RPMI7951 (cell line): ENCODE results near the gene TMUB1. TPM values are rescaled to one million over a fixed set of nuclear protein-coding genes. Genes with fewer than 3 reads are reported as not detected.

Experiments
- DNase-seq: peaks from one replicate; pipeline ENCODE4 v3.0.0-alpha.2; 2012; ENCODE audit warnings: low read depth
- total RNA-seq: library from RNA; depleted of rRNA; stranded (reverse); fragments of >200 nt; shearing (Covaris generic); gene quantifications from 2 replicates; pipeline ENCODE4 v1.2.3, GENCODE V29; 2014

The TMUB1 gene
- total RNA-seq, 1 experiment from 2014 or later = 31.8 TPM

GRCh38 chr7:151070574-151070960 lies 12.7 kb downstream of the TMUB1 start:
- DNase-seq = no peak

- no peak for DNase-seq
These were observed 13.3 kb downstream of the TMUB1 start for GRCh38 chr7:151069841-151070573.

DNA sequence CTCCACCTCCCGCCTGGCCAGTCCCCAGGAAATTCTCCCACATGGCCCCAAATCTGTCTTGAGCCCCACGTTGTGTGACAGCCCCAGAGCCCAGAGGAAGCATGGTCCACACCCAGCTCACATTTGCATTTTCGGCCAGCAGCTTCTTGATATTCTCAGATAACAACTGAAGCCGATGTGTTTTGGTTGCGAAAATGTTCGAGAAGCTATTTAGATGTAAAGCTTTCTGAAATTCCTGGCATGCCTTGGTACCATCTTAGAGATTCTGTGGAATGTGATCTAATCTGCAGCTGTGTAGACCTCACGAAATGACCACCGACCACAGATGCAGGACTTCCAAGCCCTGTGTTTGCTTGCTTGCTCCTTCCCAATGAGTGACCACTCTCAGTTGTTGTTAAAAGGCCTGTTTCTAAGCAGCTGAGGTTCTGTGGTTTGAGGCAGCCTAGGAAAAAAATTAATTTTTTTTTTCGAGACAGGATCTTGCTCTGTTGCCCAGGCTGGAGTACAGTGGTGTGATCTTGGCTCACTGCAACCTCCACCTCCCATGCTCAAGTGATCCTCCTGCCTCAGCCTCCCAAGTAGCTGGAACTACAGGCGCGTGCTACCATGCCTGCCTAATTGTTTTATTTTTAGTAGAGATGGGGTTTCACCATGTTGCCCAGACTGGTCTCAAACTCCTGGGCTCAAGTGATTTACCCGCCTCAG lies 15.1 kb downstream of the TMUB1 start:
- no peak for DNase-seq

- no peak for DNase-seq
These were observed 16.9 kb downstream of the TMUB1 start for GRCh38 chr7:151066273-151066974.

GRCh38 chr7:151065516-151065915 lies 17.8 kb downstream of the TMUB1 start:
- no peak for DNase-seq

DNA sequence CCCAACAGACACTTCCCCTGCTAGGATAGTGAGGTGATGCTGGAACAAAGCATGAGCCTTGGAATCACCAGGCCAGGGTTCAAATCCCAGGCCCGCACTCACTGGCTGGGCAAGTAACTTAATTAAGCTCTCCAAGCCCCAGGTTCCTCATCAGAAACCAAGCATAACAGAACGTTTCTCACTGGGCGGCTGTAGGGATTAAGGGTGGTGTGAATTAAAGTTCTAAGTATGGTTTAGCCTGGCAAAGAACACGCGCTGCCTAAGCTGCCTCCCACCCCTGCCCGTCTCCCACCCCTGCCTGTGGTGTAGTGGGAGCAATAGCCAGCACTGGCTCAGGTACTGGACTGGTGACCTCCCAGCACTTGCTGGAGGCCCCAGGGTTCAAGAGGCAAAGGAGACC lies 18.3 kb downstream of the TMUB1 start:
- DNase-seq = no peak

DNA sequence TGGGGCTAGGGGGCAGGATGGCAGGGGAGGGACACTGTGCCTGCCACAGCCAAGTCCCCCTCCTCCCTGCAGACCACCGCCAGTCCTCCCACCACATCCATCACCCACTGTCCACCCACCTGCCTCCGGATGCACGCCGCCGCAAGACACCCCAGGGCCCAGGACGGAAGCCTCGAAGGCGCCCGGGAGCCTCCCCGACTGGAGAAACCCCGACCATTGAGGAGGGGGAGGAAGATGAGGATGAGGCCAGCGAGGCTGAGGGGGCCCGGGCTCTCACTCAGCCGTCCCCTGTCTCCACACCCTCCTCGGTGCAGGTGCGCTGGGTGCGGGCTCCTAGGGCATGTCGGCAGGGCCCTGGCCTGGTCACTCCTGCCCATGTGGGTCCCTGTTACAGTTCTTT lies 18.8 kb downstream of the TMUB1 start:
- DNase-seq = no peak

- DNase-seq = peak; percentile 55
These were observed 20.1 kb downstream of the TMUB1 start for GRCh38 chr7:151063212-151063561.

DNA sequence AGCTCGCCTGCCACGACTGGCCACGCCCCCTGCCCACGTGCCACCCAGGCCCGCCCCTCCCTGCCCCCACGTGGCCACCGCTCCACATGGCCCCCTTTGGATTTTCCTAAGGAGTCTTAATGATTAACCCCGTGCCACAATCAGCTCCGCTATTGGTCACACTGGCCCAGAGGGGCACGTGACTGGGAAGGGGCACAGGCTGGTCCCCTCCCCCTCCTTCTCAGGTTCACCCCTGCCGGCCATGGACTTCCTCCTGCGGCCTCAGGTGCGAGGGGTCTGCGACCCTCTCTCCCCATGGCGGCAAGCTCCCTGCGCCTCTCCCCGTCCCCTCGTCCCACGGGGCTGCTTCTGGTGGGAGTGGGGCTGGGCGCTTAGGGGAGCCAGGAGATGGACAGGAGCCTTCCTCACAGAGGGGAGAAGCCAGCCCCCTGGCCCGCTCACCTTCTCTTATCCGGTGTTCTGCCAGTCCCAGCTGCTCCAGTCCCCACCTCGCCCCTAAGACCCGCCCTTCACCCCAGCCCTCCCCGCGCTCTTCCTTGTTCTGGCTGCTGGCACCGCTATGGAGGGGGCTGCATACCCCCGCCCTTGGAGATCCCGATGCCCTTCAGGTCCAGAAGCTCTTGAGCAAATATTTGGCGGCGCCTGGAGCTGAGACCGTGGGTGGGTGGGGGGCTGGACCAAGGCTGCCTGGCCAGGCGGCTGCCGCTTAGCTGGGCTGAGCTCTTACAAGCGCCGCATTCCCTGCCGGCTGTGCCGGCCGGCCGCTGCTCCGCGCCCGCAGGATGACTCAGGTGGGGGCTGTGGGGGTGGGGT lies 20.7 kb downstream of the TMUB1 start:
- peak; percentile 58 for DNase-seq

GRCh38 chr7:151062111-151062398 lies 21.2 kb downstream of the TMUB1 start:
- DNase-seq = no peak

DNA sequence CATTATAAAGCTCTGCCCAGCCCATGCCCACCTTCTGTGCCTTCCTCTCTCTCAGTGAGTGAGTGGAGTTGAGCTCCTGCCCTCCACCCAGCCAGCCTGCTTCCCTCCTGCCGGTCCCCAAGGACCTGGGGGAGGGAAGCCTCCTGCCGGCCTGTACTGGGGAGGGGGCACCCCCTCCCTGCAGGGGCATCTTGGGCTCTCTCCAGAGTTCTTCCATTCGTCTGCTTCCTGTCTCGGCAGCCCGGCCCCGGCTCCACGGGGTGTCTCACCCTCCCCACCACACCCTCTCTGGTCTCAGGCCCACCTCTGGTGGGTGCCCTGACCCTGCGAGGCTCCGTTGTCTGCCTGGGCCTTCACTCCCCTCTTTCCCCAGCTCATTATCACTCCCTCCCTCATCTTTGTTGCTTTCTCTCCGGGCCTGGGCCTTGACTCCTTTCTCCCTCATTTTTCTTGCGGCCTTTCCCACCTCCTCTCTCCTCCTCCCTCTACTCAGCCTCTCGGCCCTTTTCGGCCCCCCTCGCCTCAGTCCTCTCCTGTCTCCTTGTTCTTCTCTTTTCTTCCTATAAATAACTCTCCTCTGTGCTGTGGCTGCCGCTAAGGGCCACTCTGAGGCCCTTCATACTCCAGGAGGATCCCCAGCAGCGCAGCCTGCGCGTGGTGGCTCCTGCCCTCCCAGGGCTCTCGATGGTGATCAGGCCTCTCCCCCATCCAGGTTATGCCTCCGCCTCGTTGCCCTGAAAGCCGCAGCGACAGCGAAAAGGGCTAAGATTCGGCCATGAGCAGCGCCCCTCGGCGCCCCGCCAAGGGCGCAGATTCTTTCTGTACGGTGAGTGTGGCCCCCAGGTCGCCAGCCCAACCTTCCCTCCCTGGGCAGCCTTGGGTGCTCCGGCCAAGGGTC lies 21.8 kb downstream of the TMUB1 start:
- no peak for DNase-seq

GRCh38 chr7:151060416-151061212 lies 22.7 kb downstream of the TMUB1 start:
- peak; percentile 64 for DNase-seq

GRCh38 chr7:151060113-151060415 lies 23.2 kb downstream of the TMUB1 start:
- no peak for DNase-seq

GRCh38 chr7:151059367-151060112 lies 23.8 kb downstream of the TMUB1 start, which contains the start of gene SLC4A2:
Gene SLC4A2, plus strand, starts transcription at chr7:151059589. Its CDS starts 2,399 bp downstream, at chr7:151061988.
- peak; percentile 78 for DNase-seq

DNA sequence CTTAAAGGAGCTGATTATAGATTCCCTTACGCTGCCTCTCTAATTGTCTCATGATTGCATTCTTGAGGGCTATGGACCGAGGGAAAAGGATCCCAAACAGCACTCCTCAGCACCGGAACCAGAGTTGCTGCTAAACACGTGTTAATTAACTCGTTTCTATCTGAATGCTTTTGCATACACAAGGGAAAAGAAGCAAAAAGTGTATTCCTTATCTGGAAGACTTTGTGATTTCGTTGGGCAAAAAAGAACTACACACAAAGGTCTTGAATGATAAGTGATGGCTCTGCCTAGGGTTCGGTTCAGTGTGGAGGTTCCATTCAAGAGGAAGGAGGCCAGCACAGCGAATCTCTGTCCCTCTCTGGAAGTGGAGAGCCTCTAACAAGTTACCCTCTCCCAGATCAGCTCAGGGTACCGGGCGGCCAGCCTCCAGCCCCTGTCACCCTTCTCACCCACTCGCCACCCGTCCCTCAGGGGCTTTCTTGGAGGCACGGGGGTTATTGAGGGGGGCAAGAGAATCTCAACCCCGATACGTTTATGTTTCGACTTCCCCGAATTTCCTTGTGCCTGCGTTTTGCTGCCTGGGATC lies 24.4 kb downstream of the TMUB1 start:
- DNase-seq = no peak

- peak; percentile 100 for DNase-seq
These were observed 25.1 kb downstream of the TMUB1 start for GRCh38 chr7:151057989-151058780.

DNA sequence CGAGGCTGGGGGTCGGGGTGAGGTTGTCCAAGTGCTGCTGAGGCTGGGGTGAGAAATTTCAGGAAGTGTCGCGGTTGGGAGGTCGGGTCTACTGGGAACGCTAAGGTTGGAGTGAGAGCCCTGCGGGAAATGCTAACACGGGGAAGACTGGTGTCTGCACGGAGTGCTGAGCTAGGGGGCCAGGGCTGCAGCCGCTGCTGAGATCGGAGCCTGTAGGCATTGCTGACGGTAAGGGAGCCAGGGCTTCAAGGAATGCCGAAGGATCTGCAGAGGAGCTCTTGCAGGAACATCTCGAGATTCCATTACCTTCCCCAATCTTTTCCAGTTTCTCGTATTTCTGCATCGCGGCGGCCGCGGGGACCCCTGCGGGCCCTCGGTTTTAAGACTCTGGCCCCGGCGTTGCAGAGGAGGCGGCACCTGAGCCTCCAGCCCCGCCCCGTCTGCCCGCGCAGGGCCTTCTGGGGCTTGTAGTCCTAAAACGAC lies 25.7 kb downstream of the TMUB1 start, which contains the start of gene CDK5:
Gene CDK5, minus strand, starts transcription at position 392 of the 483 bp plus-strand sequence. Its CDS starts 49 bp downstream, at position 343.
- DNase-seq = no peak
